ENCODE results near the gene GOLIM4.

The GOLIM4 gene

GRCh38 chr3:168100777-168101492, 5.2 kb upstream of the GOLIM4 start:
- Histone ChIP-seq H3K27me3 (ENCODE audit: control insufficient read depth, insufficient read depth, low read length) (no peaks in the 10 kb centered on the region), H3K4me1 (ENCODE audit: control insufficient read depth, insufficient read depth, low read length) (no peaks in the 10 kb centered on the region), H3K27ac (ENCODE audit: low read length) (no peak overlapping the region), H3K4me3 (ENCODE audit: low read length) (no peak overlapping the region), H3K9me3 (ENCODE audit: control insufficient read depth, insufficient read depth, low read length) (no peaks in the 10 kb centered on the region), H3K36me3 (ENCODE audit: control insufficient read depth, insufficient read depth, low read length) (no peaks in the 10 kb centered on the region)
- no CpG with 5 or more reads among the region's 3 CpGs for WGBS (ENCODE audit: insufficient coverage, insufficient read length)
- DNase-seq (ENCODE audit: low read depth, low spot score), result no peak

GRCh38 chr3:168097381-168097780, 1.7 kb upstream of the GOLIM4 start:
- Histone ChIP-seq H3K27me3 (ENCODE audit: control insufficient read depth, insufficient read depth, low read length) (no peaks in the 10 kb centered on the region), H3K27ac (ENCODE audit: low read length) (no peak overlapping the region), H3K4me1 (ENCODE audit: control insufficient read depth, insufficient read depth, low read length) (no peaks in the 10 kb centered on the region), H3K36me3 (ENCODE audit: control insufficient read depth, insufficient read depth, low read length) (no peaks in the 10 kb centered on the region), H3K9me3 (ENCODE audit: control insufficient read depth, insufficient read depth, low read length) (no peaks in the 10 kb centered on the region), H3K4me3 (ENCODE audit: low read length) (no peak overlapping the region)
- no peak for DNase-seq (ENCODE audit: low read depth, low spot score)

- no peak overlapping the region for H3K27ac ChIP-seq (ENCODE audit: low read length)
- H3K36me3 ChIP-seq (ENCODE audit: control insufficient read depth, insufficient read depth, low read length), result no peaks in the 10 kb centered on the region
- DNase-seq (ENCODE audit: low read depth, low spot score), result no peak
- no peaks in the 10 kb centered on the region for H3K9me3 ChIP-seq (ENCODE audit: control insufficient read depth, insufficient read depth, low read length)
- no peaks in the 10 kb centered on the region for H3K27me3 ChIP-seq (ENCODE audit: control insufficient read depth, insufficient read depth, low read length)
- peak overlapping the region; percentile 79; the same call in 1 of the 2 replicates for H3K4me3 ChIP-seq (ENCODE audit: low read length)
- H3K4me1 ChIP-seq (ENCODE audit: control insufficient read depth, insufficient read depth, low read length), result no peaks in the 10 kb centered on the region
- no CpG with 5 or more reads among the region's 17 CpGs for WGBS (ENCODE audit: insufficient coverage, insufficient read length)
These were observed 507 bp upstream of the GOLIM4 start for GRCh38 chr3:168096210-168096652.

- Histone ChIP-seq H3K4me3 (ENCODE audit: low read length) (peak overlapping the region; percentile 79), H3K27ac (ENCODE audit: low read length) (no peak overlapping the region), H3K9me3 (ENCODE audit: control insufficient read depth, insufficient read depth, low read length) (no peaks in the 10 kb centered on the region), H3K4me1 (ENCODE audit: control insufficient read depth, insufficient read depth, low read length) (no peaks in the 10 kb centered on the region), H3K36me3 (ENCODE audit: control insufficient read depth, insufficient read depth, low read length) (no peaks in the 10 kb centered on the region), H3K27me3 (ENCODE audit: control insufficient read depth, insufficient read depth, low read length) (no peaks in the 10 kb centered on the region)
- no peak for DNase-seq (ENCODE audit: low read depth, low spot score)
- WGBS (ENCODE audit: insufficient coverage, insufficient read length), result no CpG with 5 or more reads among the region's 70 CpGs
These were observed 680 bp downstream of the GOLIM4 start for GRCh38 chr3:168094877-168095610.

DNA sequence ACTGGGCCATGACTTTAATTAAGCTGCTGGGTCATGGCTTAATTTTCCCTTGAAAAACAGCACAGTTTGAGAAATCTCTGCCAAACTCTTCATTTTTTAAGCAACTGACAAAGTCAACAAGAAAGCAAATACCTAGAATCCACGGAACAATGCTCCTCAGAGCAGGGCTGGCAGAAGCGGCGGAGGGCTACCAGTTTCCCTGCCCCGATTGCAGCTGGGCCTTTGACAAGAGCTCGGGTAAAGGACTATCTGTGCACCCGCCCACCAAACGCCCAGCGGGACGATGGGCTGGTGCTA, 1.2 kb downstream of the GOLIM4 start:
- no peak for DNase-seq (ENCODE audit: low read depth, low spot score)
- peak overlapping the region; percentile 79; the same call in 1 of the 2 replicates for H3K4me3 ChIP-seq (ENCODE audit: low read length)
- H3K36me3 ChIP-seq (ENCODE audit: control insufficient read depth, insufficient read depth, low read length), result no peaks in the 10 kb centered on the region
- WGBS (ENCODE audit: insufficient coverage, insufficient read length), result no CpG with 5 or more reads among the region's 9 CpGs
- H3K27me3 ChIP-seq (ENCODE audit: control insufficient read depth, insufficient read depth, low read length), result no peaks in the 10 kb centered on the region
- no peak overlapping the region for H3K27ac ChIP-seq (ENCODE audit: low read length)
- no peaks in the 10 kb centered on the region for H3K4me1 ChIP-seq (ENCODE audit: control insufficient read depth, insufficient read depth, low read length)
- H3K9me3 ChIP-seq (ENCODE audit: control insufficient read depth, insufficient read depth, low read length), result no peaks in the 10 kb centered on the region

GRCh38 chr3:168093790-168094189, 1.9 kb downstream of the GOLIM4 start:
- Histone ChIP-seq H3K36me3 (ENCODE audit: control insufficient read depth, insufficient read depth, low read length) (no peaks in the 10 kb centered on the region), H3K27me3 (ENCODE audit: control insufficient read depth, insufficient read depth, low read length) (no peaks in the 10 kb centered on the region), H3K4me3 (ENCODE audit: low read length) (no peak overlapping the region), H3K27ac (ENCODE audit: low read length) (no peak overlapping the region), H3K9me3 (ENCODE audit: control insufficient read depth, insufficient read depth, low read length) (no peaks in the 10 kb centered on the region), H3K4me1 (ENCODE audit: control insufficient read depth, insufficient read depth, low read length) (no peaks in the 10 kb centered on the region; the same call in 1 of the 2 replicates)
- no CpG with 5 or more reads among the region's 3 CpGs for WGBS (ENCODE audit: insufficient coverage, insufficient read length)
- DNase-seq (ENCODE audit: low read depth, low spot score), result no peak

DNA sequence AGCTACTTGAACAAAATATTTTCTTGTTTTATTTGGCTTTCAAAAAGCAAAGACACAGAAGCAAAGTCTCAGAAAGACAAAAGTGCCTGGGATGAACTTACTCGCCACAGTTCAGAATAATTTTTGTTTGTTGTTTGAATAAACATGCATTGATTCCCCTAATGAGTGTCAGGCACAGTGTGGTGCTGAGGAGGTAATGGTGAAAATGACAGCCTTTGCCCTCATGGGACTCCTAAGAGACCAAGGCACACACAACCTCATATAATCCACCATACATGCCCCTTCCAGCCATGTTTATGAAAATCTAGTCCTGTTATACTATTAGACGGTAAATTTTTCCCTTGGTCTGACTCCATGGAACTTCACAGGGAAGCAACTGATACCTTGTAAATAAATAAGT, 2.5 kb downstream of the GOLIM4 start:
- no peaks in the 10 kb centered on the region for H3K36me3 ChIP-seq (ENCODE audit: control insufficient read depth, insufficient read depth, low read length)
- H3K4me3 ChIP-seq (ENCODE audit: low read length), result no peak overlapping the region
- no peaks in the 10 kb centered on the region for H3K27me3 ChIP-seq (ENCODE audit: control insufficient read depth, insufficient read depth, low read length)
- DNase-seq (ENCODE audit: low read depth, low spot score), result no peak
- no peaks in the 10 kb centered on the region for H3K9me3 ChIP-seq (ENCODE audit: control insufficient read depth, insufficient read depth, low read length)
- H3K4me1 ChIP-seq (ENCODE audit: control insufficient read depth, insufficient read depth, low read length), result no peaks in the 10 kb centered on the region; the same call in 1 of the 2 replicates
- no CpG with 5 or more reads among the region's 2 CpGs for WGBS (ENCODE audit: insufficient coverage, insufficient read length)
- H3K27ac ChIP-seq (ENCODE audit: low read length), result no peak overlapping the region

DNA sequence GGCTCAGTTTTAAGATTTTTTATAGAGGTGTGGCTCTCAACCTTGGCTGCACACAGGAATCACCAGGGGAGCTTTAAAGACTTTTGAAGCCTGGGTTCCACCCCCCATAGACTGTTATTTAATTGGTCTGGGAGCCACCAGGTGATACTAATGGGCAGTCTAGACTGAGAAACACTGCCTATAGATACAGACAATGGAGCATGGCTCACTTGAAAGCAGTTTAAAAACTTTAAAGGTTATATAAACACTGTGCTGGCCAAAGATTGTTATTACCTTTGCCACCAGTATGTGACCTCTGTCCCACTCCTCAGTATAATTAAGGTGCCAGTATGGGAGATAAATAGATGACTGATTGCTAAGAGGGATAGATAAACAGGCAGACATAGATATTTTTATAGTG, 3.8 kb downstream of the GOLIM4 start:
- DNase-seq (ENCODE audit: low read depth, low spot score), result no peak
- H3K4me1 ChIP-seq (ENCODE audit: control insufficient read depth, insufficient read depth, low read length), result no peaks in the 10 kb centered on the region; the same call in 1 of the 2 replicates
- H3K27ac ChIP-seq (ENCODE audit: low read length), result no peak overlapping the region
- no peaks in the 10 kb centered on the region for H3K36me3 ChIP-seq (ENCODE audit: control insufficient read depth, insufficient read depth, low read length)
- no peaks in the 10 kb centered on the region for H3K9me3 ChIP-seq (ENCODE audit: control insufficient read depth, insufficient read depth, low read length)
- no peak overlapping the region for H3K4me3 ChIP-seq (ENCODE audit: low read length)
- no peaks in the 10 kb centered on the region for H3K27me3 ChIP-seq (ENCODE audit: control insufficient read depth, insufficient read depth, low read length)

DNA sequence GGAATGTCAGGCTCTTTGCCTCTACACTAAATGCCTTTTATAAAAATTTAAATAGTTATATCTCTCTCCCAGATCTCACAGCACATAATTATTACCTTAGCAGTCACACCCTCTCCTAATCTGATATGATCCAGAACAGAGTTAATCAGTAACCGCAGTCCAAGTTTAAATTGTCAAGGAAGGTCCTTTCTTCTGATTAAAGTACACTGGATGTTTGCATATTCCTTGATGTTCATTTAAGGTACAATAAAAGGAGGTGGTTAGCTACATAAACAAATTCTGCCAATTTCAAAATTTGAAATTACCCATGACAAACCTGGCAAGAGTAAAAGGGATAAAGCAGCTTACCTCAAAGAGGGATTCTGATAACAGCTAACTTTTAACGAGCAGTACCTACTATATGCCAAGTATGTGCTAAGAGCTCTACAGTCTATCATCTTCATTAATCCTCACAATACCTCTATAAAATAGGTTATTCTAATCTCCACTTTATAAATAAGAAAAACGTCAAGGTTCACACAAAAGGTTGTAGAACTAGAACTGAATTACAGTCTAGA, 4.3 kb downstream of the GOLIM4 start:
- Histone ChIP-seq H3K4me3 (ENCODE audit: low read length) (no peak overlapping the region), H3K9me3 (ENCODE audit: control insufficient read depth, insufficient read depth, low read length) (no peaks in the 10 kb centered on the region), H3K36me3 (ENCODE audit: control insufficient read depth, insufficient read depth, low read length) (no peaks in the 10 kb centered on the region), H3K4me1 (ENCODE audit: control insufficient read depth, insufficient read depth, low read length) (no peaks in the 10 kb centered on the region; the same call in 1 of the 2 replicates), H3K27me3 (ENCODE audit: control insufficient read depth, insufficient read depth, low read length) (no peaks in the 10 kb centered on the region), H3K27ac (ENCODE audit: low read length) (no peak overlapping the region)
- 100% methylated on average over 1 of the region's 3 CpGs for WGBS (ENCODE audit: insufficient coverage, insufficient read length)
- DNase-seq (ENCODE audit: low read depth, low spot score), result no peak

DNA sequence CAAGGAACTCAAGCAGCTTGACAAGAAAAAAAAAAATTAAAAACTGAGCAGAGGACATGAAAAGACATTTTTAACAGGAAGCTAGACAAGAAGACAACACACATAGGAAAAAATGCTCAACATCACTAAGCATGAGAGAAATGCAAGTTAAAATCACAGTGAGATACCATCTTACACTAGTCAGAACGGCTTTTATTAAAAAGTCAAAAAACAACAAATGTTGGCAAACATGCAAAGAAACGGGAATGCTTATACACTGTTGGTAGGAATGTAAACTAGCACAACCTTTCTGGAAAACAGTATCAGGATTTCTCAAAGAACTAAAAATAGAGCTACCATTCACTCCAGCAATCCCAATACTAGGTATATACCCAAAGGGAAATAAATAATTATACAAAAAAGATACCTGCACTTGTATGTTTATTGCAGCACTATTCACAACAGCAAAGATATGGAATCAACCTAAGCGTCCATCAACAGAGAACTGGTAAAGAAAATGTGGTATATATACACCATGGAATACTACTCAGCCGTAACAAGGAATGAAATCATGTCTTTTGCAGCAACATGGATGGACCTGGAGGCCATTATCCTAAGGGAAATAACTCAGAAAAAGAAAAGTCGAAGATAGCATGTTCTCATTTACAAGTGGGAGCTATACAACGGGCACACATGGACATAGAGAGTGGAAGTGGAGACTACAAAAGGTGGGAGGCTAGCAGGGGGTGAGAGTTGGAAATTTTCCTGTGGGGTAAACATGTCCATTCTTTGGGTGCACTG, 5.2 kb downstream of the GOLIM4 start:
- H3K27me3 ChIP-seq (ENCODE audit: control insufficient read depth, insufficient read depth, low read length), result no peaks in the 10 kb centered on the region
- H3K4me3 ChIP-seq (ENCODE audit: low read length), result no peak overlapping the region
- no peaks in the 10 kb centered on the region; the same call in 1 of the 2 replicates for H3K4me1 ChIP-seq (ENCODE audit: control insufficient read depth, insufficient read depth, low read length)
- no peaks in the 10 kb centered on the region for H3K36me3 ChIP-seq (ENCODE audit: control insufficient read depth, insufficient read depth, low read length)
- DNase-seq (ENCODE audit: low read depth, low spot score), result no peak
- WGBS (ENCODE audit: insufficient coverage, insufficient read length), result no CpG with 5 or more reads among the region's 6 CpGs
- no peak overlapping the region for H3K27ac ChIP-seq (ENCODE audit: low read length)
- H3K9me3 ChIP-seq (ENCODE audit: control insufficient read depth, insufficient read depth, low read length), result no peaks in the 10 kb centered on the region
